ENCODE results near the gene SNN.

DNA sequence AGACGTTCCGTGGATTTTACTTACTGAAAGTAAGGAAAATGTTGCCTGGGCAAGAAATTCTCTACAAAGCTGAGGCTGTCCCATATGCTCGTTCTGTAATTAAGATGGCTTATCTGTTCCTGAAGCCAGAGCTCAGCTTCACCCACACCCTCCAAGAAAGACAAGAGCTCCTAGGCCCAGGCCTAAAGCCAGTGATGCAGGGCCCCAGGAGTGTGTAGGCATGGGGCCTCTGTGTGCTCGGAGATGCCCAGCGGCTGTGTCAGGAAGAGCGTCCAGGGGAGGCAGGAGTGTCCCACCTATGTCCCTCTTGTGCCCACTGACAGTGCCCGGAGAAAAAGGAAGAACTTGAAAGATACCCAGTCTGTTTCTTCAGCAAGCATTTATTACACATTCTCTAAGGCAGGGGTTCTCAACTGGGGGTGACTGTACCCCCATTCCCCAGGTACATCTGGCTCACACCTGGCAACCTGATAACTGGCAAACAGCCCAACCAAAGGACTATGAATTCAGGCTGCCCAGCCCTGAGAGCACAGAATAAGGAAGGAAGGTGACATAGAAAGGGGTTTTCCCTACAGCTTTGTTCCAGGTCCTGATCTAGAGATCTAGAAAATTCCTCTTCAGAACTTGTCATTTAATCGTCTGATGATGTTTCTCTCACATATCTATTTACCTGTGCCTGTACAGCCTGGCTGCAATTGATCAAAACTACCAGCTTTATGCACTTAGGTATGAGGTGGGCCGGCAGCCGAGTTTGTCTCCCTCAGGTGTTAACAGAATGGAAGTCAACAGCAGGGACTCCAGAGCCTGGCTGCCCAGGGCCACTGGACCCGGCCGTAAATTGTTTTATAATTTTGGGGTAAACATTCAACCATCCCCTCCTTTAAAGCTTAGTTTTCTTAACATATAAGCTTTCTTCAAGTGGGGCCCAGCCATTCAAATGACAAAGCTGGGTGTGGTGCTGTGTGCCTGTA lies 12.0 kb downstream of the SNN start:
- TF ChIP-seq, protein P1, sequence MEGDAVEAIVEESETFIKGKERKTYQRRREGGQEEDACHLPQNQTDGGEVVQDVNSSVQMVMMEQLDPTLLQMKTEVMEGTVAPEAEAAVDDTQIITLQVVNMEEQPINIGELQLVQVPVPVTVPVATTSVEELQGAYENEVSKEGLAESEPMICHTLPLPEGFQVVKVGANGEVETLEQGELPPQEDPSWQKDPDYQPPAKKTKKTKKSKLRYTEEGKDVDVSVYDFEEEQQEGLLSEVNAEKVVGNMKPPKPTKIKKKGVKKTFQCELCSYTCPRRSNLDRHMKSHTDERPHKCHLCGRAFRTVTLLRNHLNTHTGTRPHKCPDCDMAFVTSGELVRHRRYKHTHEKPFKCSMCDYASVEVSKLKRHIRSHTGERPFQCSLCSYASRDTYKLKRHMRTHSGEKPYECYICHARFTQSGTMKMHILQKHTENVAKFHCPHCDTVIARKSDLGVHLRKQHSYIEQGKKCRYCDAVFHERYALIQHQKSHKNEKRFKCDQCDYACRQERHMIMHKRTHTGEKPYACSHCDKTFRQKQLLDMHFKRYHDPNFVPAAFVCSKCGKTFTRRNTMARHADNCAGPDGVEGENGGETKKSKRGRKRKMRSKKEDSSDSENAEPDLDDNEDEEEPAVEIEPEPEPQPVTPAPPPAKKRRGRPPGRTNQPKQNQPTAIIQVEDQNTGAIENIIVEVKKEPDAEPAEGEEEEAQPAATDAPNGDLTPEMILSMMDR (IDR thresholded peaks at IDR 0.05): no peak
- TF ChIP-seq EP300 (IDR thresholded peaks at IDR 0.05): no peak

Data from ovary (tissue), 3 donors.